ENCODE results near the gene ADRA2B.
"Not testable (repeated sequence)": the region's sequence is repeated elsewhere in the genome, so short reads cannot be mapped to it uniquely, and the experiment has no call there.

The ADRA2B gene

GRCh38 chr2:96087130-96087529 is 29.2 kb downstream of the ADRA2B start:
- Histone ChIP-seq H3K27me3 (ENCODE audit: low read depth, low read length) (no peaks in the 10 kb centered on the region), H3K4me1 (ENCODE audit: control insufficient read depth in 1 of 2, insufficient read depth in 2 of 2, low read length in 2 of 2) (peaks cover 0 to 8% of the 10 kb centered on the region in 2 donors), H3K27ac (ENCODE audit: low read length) (no peak overlapping the region), H3K4me3 (ENCODE audit: low read depth in 1 of 2, low read length in 2 of 2) (no peak overlapping the region), H3K9me3 (ENCODE audit: control insufficient read depth in 1 of 2, low read length in 2 of 2) (no peaks in the 10 kb centered on the region), H3K36me3 (ENCODE audit: control insufficient read depth in 1 of 2, insufficient read depth in 2 of 2, low read length in 2 of 2) (no peaks in the 10 kb centered on the region)

- H3K4me1 ChIP-seq (ENCODE audit: control insufficient read depth in 1 of 2, insufficient read depth in 2 of 2, low read length in 2 of 2) = peaks cover 0 to 8% of the 10 kb centered on the region in 2 donors
- H3K9me3 ChIP-seq (ENCODE audit: control insufficient read depth in 1 of 2, low read length in 2 of 2) = no peaks in the 10 kb centered on the region
- H3K4me3 ChIP-seq (ENCODE audit: low read depth in 1 of 2, low read length in 2 of 2) = no peak overlapping the region
- H3K36me3 ChIP-seq (ENCODE audit: control insufficient read depth in 1 of 2, insufficient read depth in 2 of 2, low read length in 2 of 2) = no peaks in the 10 kb centered on the region
- no peak overlapping the region for H3K27ac ChIP-seq (ENCODE audit: low read length)
- H3K27me3 ChIP-seq (ENCODE audit: low read depth, low read length) = no peaks in the 10 kb centered on the region
Measured at GRCh38 chr2:96085541-96086355, 30.6 kb downstream of the ADRA2B start.

- H3K4me3 ChIP-seq (ENCODE audit: low read depth in 1 of 2, low read length in 2 of 2) = not testable (repeated sequence)
Measured at GRCh38 chr2:96084858-96085518, 31.4 kb downstream of the ADRA2B start.

GRCh38 chr2:96083989-96084857 is 32.1 kb downstream of the ADRA2B start:
- no peak overlapping the region for H3K27ac ChIP-seq (ENCODE audit: low read length)
- no peaks in the 10 kb centered on the region for H3K9me3 ChIP-seq (ENCODE audit: control insufficient read depth in 1 of 2, low read length in 2 of 2)
- peaks cover 0 to under 1% of the 10 kb centered on the region in 2 donors for H3K4me1 ChIP-seq (ENCODE audit: control insufficient read depth in 1 of 2, insufficient read depth in 2 of 2, low read length in 2 of 2)
- H3K36me3 ChIP-seq (ENCODE audit: control insufficient read depth in 1 of 2, insufficient read depth in 2 of 2, low read length in 2 of 2) = no peaks in the 10 kb centered on the region
- H3K4me3 ChIP-seq (ENCODE audit: low read depth in 1 of 2, low read length in 2 of 2) = no peak overlapping the region
- H3K27me3 ChIP-seq (ENCODE audit: low read depth, low read length) = no peaks in the 10 kb centered on the region

More at GRCh38 chr2:96084858-96085518, 31.4 kb downstream of the ADRA2B start:
- H3K36me3 ChIP-seq (ENCODE audit: control insufficient read depth in 1 of 2, insufficient read depth in 2 of 2, low read length in 2 of 2); H3K4me1 ChIP-seq (ENCODE audit: control insufficient read depth in 1 of 2, insufficient read depth in 2 of 2, low read length in 2 of 2); H3K27me3 ChIP-seq (ENCODE audit: low read depth, low read length); H3K27ac ChIP-seq (ENCODE audit: low read length); H3K9me3 ChIP-seq (ENCODE audit: control insufficient read depth in 1 of 2, low read length in 2 of 2): not testable (repeated sequence)

- no peaks in the 10 kb centered on the region for H3K9me3 ChIP-seq (ENCODE audit: control insufficient read depth in 1 of 2, low read length in 2 of 2)
- H3K27ac ChIP-seq (ENCODE audit: low read length) = no peak overlapping the region
- H3K4me1 ChIP-seq (ENCODE audit: control insufficient read depth in 1 of 2, insufficient read depth in 2 of 2, low read length in 2 of 2) = no peaks in the 10 kb centered on the region
- H3K4me3 ChIP-seq (ENCODE audit: low read depth in 1 of 2, low read length in 2 of 2) = no peak overlapping the region
- H3K27me3 ChIP-seq (ENCODE audit: low read depth, low read length) = no peaks in the 10 kb centered on the region
- no peaks in the 10 kb centered on the region for H3K36me3 ChIP-seq (ENCODE audit: control insufficient read depth in 1 of 2, insufficient read depth in 2 of 2, low read length in 2 of 2)
Measured at GRCh38 chr2:96083064-96083939, 33.1 kb downstream of the ADRA2B start.

- Histone ChIP-seq H3K36me3 (ENCODE audit: control insufficient read depth in 1 of 2, insufficient read depth in 2 of 2, low read length in 2 of 2) (no peaks in the 10 kb centered on the region), H3K27ac (ENCODE audit: low read length) (no peak overlapping the region), H3K4me3 (ENCODE audit: low read depth in 1 of 2, low read length in 2 of 2) (no peak overlapping the region), H3K9me3 (ENCODE audit: control insufficient read depth in 1 of 2, low read length in 2 of 2) (no peaks in the 10 kb centered on the region), H3K27me3 (ENCODE audit: low read depth, low read length) (no peaks in the 10 kb centered on the region), H3K4me1 (ENCODE audit: control insufficient read depth in 1 of 2, insufficient read depth in 2 of 2, low read length in 2 of 2) (no peaks in the 10 kb centered on the region)
Measured at GRCh38 chr2:96082211-96083063, 33.9 kb downstream of the ADRA2B start.

GRCh38 chr2:96081042-96081441 is 35.3 kb downstream of the ADRA2B start:
- Histone ChIP-seq H3K4me1 (ENCODE audit: control insufficient read depth in 1 of 2, insufficient read depth in 2 of 2, low read length in 2 of 2) (no peaks in the 10 kb centered on the region), H3K27ac (ENCODE audit: low read length) (no peak overlapping the region), H3K9me3 (ENCODE audit: control insufficient read depth in 1 of 2, low read length in 2 of 2) (peaks cover 0 to 5% of the 10 kb centered on the region in 2 donors), H3K27me3 (ENCODE audit: low read depth, low read length) (no peaks in the 10 kb centered on the region), H3K4me3 (ENCODE audit: low read depth in 1 of 2, low read length in 2 of 2) (no peak overlapping the region), H3K36me3 (ENCODE audit: control insufficient read depth in 1 of 2, insufficient read depth in 2 of 2, low read length in 2 of 2) (no peaks in the 10 kb centered on the region)

GRCh38 chr2:96075199-96075771 is 41.1 kb downstream of the ADRA2B start:
- no peak overlapping the region for H3K4me3 ChIP-seq (ENCODE audit: low read depth in 1 of 2, low read length in 2 of 2)
- H3K9me3 ChIP-seq (ENCODE audit: control insufficient read depth in 1 of 2, low read length in 2 of 2) = peaks cover 0 to 16% of the 10 kb centered on the region in 2 donors
- no peaks in the 10 kb centered on the region for H3K36me3 ChIP-seq (ENCODE audit: control insufficient read depth in 1 of 2, insufficient read depth in 2 of 2, low read length in 2 of 2)
- H3K27ac ChIP-seq (ENCODE audit: low read length) = no peak overlapping the region
- H3K27me3 ChIP-seq (ENCODE audit: low read depth, low read length) = no peaks in the 10 kb centered on the region
- no peaks in the 10 kb centered on the region for H3K4me1 ChIP-seq (ENCODE audit: control insufficient read depth in 1 of 2, insufficient read depth in 2 of 2, low read length in 2 of 2)

GRCh38 chr2:96074156-96074555 is 42.2 kb downstream of the ADRA2B start:
- Histone ChIP-seq H3K36me3 (ENCODE audit: control insufficient read depth in 1 of 2, insufficient read depth in 2 of 2, low read length in 2 of 2) (no peaks in the 10 kb centered on the region), H3K4me1 (ENCODE audit: control insufficient read depth in 1 of 2, insufficient read depth in 2 of 2, low read length in 2 of 2) (no peaks in the 10 kb centered on the region), H3K9me3 (ENCODE audit: control insufficient read depth in 1 of 2, low read length in 2 of 2) (peaks cover 0 to 16% of the 10 kb centered on the region in 2 donors), H3K27ac (ENCODE audit: low read length) (no peak overlapping the region), H3K4me3 (ENCODE audit: low read depth in 1 of 2, low read length in 2 of 2) (no peak overlapping the region), H3K27me3 (ENCODE audit: low read depth, low read length) (no peaks in the 10 kb centered on the region)

Measured in muscle layer of duodenum (tissue), 2 donors.